Amniotic stem cell (primary cell): ENCODE results near the gene UBE2O.

Experiments used
- DNase-seq: peaks from one replicate; lab custom pipeline; 2025; lab: John Stamatoyannopoulos, UW

UBE2O gene

GRCh38 chr17:76452660-76453430, at the start of gene UBE2O:
Gene UBE2O, minus strand, starts transcription at chr17:76453152. Its CDS starts 11 bp downstream, at chr17:76453141.
- DNase-seq: peak; percentile 75

GRCh38 chr17:76501827-76502307, 48.9 kb upstream of the UBE2O start:
- no peak for DNase-seq

GRCh38 chr17:76501018-76501826, 48.3 kb upstream of the UBE2O start, which contains the start of gene RHBDF2:
Gene RHBDF2, minus strand, starts transcription at chr17:76501423. Its CDS starts 19,899 bp downstream, at chr17:76481524.
- DNase-seq: peak; percentile 62

- DNase-seq: no peak
Measured at GRCh38 chr17:76500747-76501017, 47.7 kb upstream of the UBE2O start.

- no peak for DNase-seq
Measured at GRCh38 chr17:76500074-76500746, 47.3 kb upstream of the UBE2O start.

- no peak for DNase-seq
Measured at GRCh38 chr17:76499267-76499667, 46.3 kb upstream of the UBE2O start.

GRCh38 chr17:76498876-76499251, 45.9 kb upstream of the UBE2O start:
- no peak for DNase-seq

- DNase-seq: peak; percentile 82
Measured at GRCh38 chr17:76497979-76498875, 45.3 kb upstream of the UBE2O start.

GRCh38 chr17:76497699-76497978, 44.7 kb upstream of the UBE2O start:
- no peak for DNase-seq

- no peak for DNase-seq
Measured at GRCh38 chr17:76496464-76496863, 43.5 kb upstream of the UBE2O start.

GRCh38 chr17:76495663-76496400, 42.9 kb upstream of the UBE2O start:
- no peak for DNase-seq

- DNase-seq: no peak
Measured at GRCh38 chr17:76493505-76494167, 40.7 kb upstream of the UBE2O start.

- DNase-seq: peak; percentile 35
Measured at GRCh38 chr17:76492989-76493501, 40.1 kb upstream of the UBE2O start.

GRCh38 chr17:76492123-76492988, 39.4 kb upstream of the UBE2O start:
- no peak for DNase-seq

- DNase-seq: no peak
Measured at GRCh38 chr17:76491271-76492122, 38.5 kb upstream of the UBE2O start.

- no peak for DNase-seq
Measured at GRCh38 chr17:76490112-76490710, 37.3 kb upstream of the UBE2O start.

- DNase-seq: no peak
Measured at GRCh38 chr17:76487451-76488192, 34.7 kb upstream of the UBE2O start.
